Activated naive CD8-positive, alpha-beta T cell treated with anti-CD3 and anti-CD28 coated beads, Interleukin-2, amount 50 U/mL, for 24 hours (primary cell): Measurements from ENCODE around the gene WIZ.

Experiments used
- ATAC-seq: fragments of 150-1000 bp; cut with Tn5 transposase; one replicate; pipeline ENCODE4 v1.10.0; 2021
- DNase-seq: peaks from one replicate; pipeline ENCODE4 v3.0.0; 2021
- H3K27ac Mint-ChIP-seq: one replicate; pipeline ENCODE4 v1.8.0; 2021; ENCODE audit warnings: mild to moderate bottlenecking, mixed read lengths
- H3K27me3 Mint-ChIP-seq: one replicate; pipeline ENCODE4 v1.8.0; 2021; ENCODE audit warnings: mixed read lengths
- H3K36me3 Mint-ChIP-seq: one replicate; pipeline ENCODE4 v1.8.0; 2021; ENCODE audit warnings: low read depth, mixed read lengths
- H3K4me1 Mint-ChIP-seq: one replicate; pipeline ENCODE4 v1.8.0; 2021; ENCODE audit warnings: mixed read lengths
- H3K4me3 Mint-ChIP-seq: one replicate; pipeline ENCODE4 v1.8.0; 2021; ENCODE audit warnings: mild to moderate bottlenecking, moderate library complexity, mixed read lengths
- H3K9me3 Mint-ChIP-seq: one replicate; pipeline ENCODE4 v1.8.0; 2021; ENCODE audit warnings: mixed read lengths

Gene WIZ

GRCh38 chr19:15471639-15472101, 21.9 kb upstream of the WIZ start:
- Mint-ChIP-seq H3K36me3 (peaks cover 4% of the 10 kb centered on the region), H3K27ac (no peak overlapping the region), H3K4me1 (peaks cover 41% of the 10 kb centered on the region), H3K4me3 (no peak overlapping the region), H3K27me3 (peaks cover 10% of the 10 kb centered on the region), H3K9me3 (no peaks in the 10 kb centered on the region)
- DNase-seq (no peak), ATAC-seq (no peak)

- ATAC-seq, result peak; percentile 27
- peaks cover 10% of the 10 kb centered on the region for H3K27me3 Mint-ChIP-seq
- H3K9me3 Mint-ChIP-seq, result no peaks in the 10 kb centered on the region
- peak overlapping the region; percentile 75 for H3K4me3 Mint-ChIP-seq
- peak overlapping the region; percentile 74 for H3K27ac Mint-ChIP-seq
- H3K36me3 Mint-ChIP-seq, result peaks cover 4% of the 10 kb centered on the region
- peak; percentile 52 for DNase-seq
- peaks cover 51% of the 10 kb centered on the region for H3K4me1 Mint-ChIP-seq
Measured at GRCh38 chr19:15469513-15470297, 19.9 kb upstream of the WIZ start.

- Mint-ChIP-seq H3K4me3 (peak overlapping the region; percentile 75), H3K4me1 (peaks cover 53% of the 10 kb centered on the region), H3K36me3 (peaks cover 4% of the 10 kb centered on the region), H3K9me3 (no peaks in the 10 kb centered on the region), H3K27me3 (peaks cover 10% of the 10 kb centered on the region), H3K27ac (peak overlapping the region; percentile 72)
- DNase-seq (no peak), ATAC-seq (no peak)
Measured at GRCh38 chr19:15468675-15469512, 19.1 kb upstream of the WIZ start.

- peaks cover 7% of the 10 kb centered on the region for H3K36me3 Mint-ChIP-seq
- H3K27ac Mint-ChIP-seq, result peak overlapping the region; percentile 64
- ATAC-seq (no peak), DNase-seq (no peak)
- peaks cover 53% of the 10 kb centered on the region for H3K4me1 Mint-ChIP-seq
- peak overlapping the region; percentile 38 for H3K4me3 Mint-ChIP-seq
- no peaks in the 10 kb centered on the region for H3K9me3 Mint-ChIP-seq
- H3K27me3 Mint-ChIP-seq, result peaks cover 10% of the 10 kb centered on the region
Measured at GRCh38 chr19:15467734-15468214, 18.0 kb upstream of the WIZ start.

- H3K27me3 Mint-ChIP-seq, result peaks cover 10% of the 10 kb centered on the region
- no peaks in the 10 kb centered on the region for H3K9me3 Mint-ChIP-seq
- H3K27ac Mint-ChIP-seq, result peak overlapping the region; percentile 87
- peaks cover 7% of the 10 kb centered on the region for H3K36me3 Mint-ChIP-seq
- ATAC-seq (peak; percentile 73), DNase-seq (peak; percentile 56)
- H3K4me1 Mint-ChIP-seq, result peaks cover 59% of the 10 kb centered on the region
- H3K4me3 Mint-ChIP-seq, result peak overlapping the region; percentile 39
Measured at GRCh38 chr19:15466851-15467733, 17.3 kb upstream of the WIZ start.

- peak; percentile 75 for DNase-seq
Measured at GRCh38 chr19:15464394-15465385, 14.9 kb upstream of the WIZ start, which contains the start of gene RASAL3. Gene RASAL3, minus strand, starts transcription at chr19:15464544. Its CDS starts 186 bp downstream, at chr19:15464358.

GRCh38 chr19:15463861-15464371, 14.2 kb upstream of the WIZ start:
- Mint-ChIP-seq H3K4me1 (peaks cover 53% of the 10 kb centered on the region), H3K9me3 (no peaks in the 10 kb centered on the region), H3K4me3 (peak overlapping the region; percentile 89), H3K27me3 (peaks cover 4% of the 10 kb centered on the region), H3K36me3 (peaks cover 20% of the 10 kb centered on the region), H3K27ac (peak overlapping the region; percentile 88)
- peak; percentile 76 for DNase-seq
- ATAC-seq, result peak; percentile 74

More at GRCh38 chr19:15464394-15465385, 14.9 kb upstream of the WIZ start, which contains the start of gene RASAL3:
- Mint-ChIP-seq H3K27ac (peak within 1 kb of the TSS; percentile 91), H3K4me1 (peaks cover 59% of the 10 kb centered on the region), H3K36me3 (peaks cover 18% of the 10 kb centered on the region), H3K4me3 (peak within 1 kb of the TSS; percentile 89), H3K9me3 (no peaks in the 10 kb centered on the region), H3K27me3 (peaks cover 8% of the 10 kb centered on the region)
- peak; percentile 67 for ATAC-seq

- H3K27me3 Mint-ChIP-seq, result no peaks in the 10 kb centered on the region
- ATAC-seq (no peak), DNase-seq (no peak)
- H3K4me1 Mint-ChIP-seq, result peaks cover 31% of the 10 kb centered on the region
- H3K27ac Mint-ChIP-seq, result peak overlapping the region; percentile 71
- H3K36me3 Mint-ChIP-seq, result peaks cover 25% of the 10 kb centered on the region
- H3K9me3 Mint-ChIP-seq, result no peaks in the 10 kb centered on the region
- no peak overlapping the region for H3K4me3 Mint-ChIP-seq
Measured at GRCh38 chr19:15461694-15462093, 11.9 kb upstream of the WIZ start.

- Mint-ChIP-seq H3K4me1 (peaks cover 14% of the 10 kb centered on the region), H3K4me3 (no peak overlapping the region), H3K27ac (no peak overlapping the region), H3K36me3 (peaks cover 40% of the 10 kb centered on the region), H3K9me3 (no peaks in the 10 kb centered on the region), H3K27me3 (no peaks in the 10 kb centered on the region)
- DNase-seq (no peak), ATAC-seq (no peak)
Measured at GRCh38 chr19:15457701-15458484, 8.1 kb upstream of the WIZ start.

GRCh38 chr19:15456871-15457700, 7.3 kb upstream of the WIZ start:
- peaks cover 41% of the 10 kb centered on the region for H3K36me3 Mint-ChIP-seq
- no peak overlapping the region for H3K4me3 Mint-ChIP-seq
- H3K9me3 Mint-ChIP-seq, result no peaks in the 10 kb centered on the region
- no peak overlapping the region for H3K27ac Mint-ChIP-seq
- no peaks in the 10 kb centered on the region for H3K27me3 Mint-ChIP-seq
- peak; percentile 33 for ATAC-seq
- no peak for DNase-seq
- H3K4me1 Mint-ChIP-seq, result peaks cover 7% of the 10 kb centered on the region

- peaks cover 43% of the 10 kb centered on the region for H3K36me3 Mint-ChIP-seq
- ATAC-seq (no peak), DNase-seq (no peak)
- H3K27ac Mint-ChIP-seq, result no peak overlapping the region
- H3K4me1 Mint-ChIP-seq, result peaks cover 1% of the 10 kb centered on the region
- H3K9me3 Mint-ChIP-seq, result no peaks in the 10 kb centered on the region
- no peaks in the 10 kb centered on the region for H3K27me3 Mint-ChIP-seq
- H3K4me3 Mint-ChIP-seq, result no peak overlapping the region
Measured at GRCh38 chr19:15456441-15456840, 6.7 kb upstream of the WIZ start.
